Peyer's patch (tissue), 4 donors: ENCODE data around the gene VSTM2L.

Experiments used
- POLR2A ChIP-seq, 2 donors: fragments of 450-650 bp; IDR thresholded peaks; one replicate each; pipeline ENCODE4 v1.5.1; 2017; ENCODE audit warnings: antibody characterized with exemption in 2 of 2, mild to moderate bottlenecking in 2 of 2, moderate library complexity in 2 of 2
- TF ChIP-seq, protein P1 (sequence below), 6 experiments: fragments of 450-650 bp in 4 of 6; fragments of 200-600 bp in 2 of 6; sonication (generic) in 1 of 6; IDR thresholded peaks; one replicate each; pipeline ENCODE4 v1.5.1; 2017 to 2019; ENCODE audit warnings: antibody characterized with exemption in 6 of 6, mild to moderate bottlenecking in 3 of 6, moderate library complexity in 1 of 6

DNA sequence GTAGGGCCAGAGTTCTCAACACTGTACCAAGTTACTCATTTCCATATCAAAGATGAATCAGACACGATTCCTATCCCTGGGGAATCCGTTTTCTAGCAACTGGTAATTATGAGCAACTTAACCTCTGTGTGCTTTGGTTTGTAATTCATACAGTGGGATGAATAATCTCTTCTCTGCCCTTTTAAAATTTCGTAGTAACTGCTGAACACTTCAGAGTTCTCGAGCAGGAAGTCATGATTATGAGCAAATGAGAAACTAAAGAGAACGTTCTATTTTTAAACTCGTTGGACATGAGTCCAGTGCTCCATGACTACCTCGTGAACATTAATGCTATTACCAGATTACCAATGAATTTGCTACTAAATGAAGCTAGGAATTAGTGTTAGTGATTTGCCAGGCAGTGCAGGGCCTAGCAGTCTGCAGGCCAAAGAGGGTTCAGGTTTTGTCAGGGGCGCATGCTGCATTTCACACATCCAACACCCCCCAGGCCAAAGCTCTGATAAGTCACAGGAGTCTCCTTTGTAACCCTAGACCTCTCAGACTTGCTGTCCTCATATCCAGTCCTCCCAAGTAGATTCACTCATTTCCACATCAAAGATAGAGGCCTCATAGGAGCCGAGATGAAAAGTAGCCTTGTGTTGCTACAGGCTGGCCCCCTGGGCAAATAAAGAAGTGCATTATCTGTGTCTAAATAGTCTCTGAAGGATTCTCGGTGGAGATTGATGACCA is 45.8 kb upstream of the VSTM2L start:
- TF ChIP-seq, protein P1, sequence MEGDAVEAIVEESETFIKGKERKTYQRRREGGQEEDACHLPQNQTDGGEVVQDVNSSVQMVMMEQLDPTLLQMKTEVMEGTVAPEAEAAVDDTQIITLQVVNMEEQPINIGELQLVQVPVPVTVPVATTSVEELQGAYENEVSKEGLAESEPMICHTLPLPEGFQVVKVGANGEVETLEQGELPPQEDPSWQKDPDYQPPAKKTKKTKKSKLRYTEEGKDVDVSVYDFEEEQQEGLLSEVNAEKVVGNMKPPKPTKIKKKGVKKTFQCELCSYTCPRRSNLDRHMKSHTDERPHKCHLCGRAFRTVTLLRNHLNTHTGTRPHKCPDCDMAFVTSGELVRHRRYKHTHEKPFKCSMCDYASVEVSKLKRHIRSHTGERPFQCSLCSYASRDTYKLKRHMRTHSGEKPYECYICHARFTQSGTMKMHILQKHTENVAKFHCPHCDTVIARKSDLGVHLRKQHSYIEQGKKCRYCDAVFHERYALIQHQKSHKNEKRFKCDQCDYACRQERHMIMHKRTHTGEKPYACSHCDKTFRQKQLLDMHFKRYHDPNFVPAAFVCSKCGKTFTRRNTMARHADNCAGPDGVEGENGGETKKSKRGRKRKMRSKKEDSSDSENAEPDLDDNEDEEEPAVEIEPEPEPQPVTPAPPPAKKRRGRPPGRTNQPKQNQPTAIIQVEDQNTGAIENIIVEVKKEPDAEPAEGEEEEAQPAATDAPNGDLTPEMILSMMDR (IDR thresholded peaks at IDR 0.05), result no peak
- no peak for TF ChIP-seq POLR2A (IDR thresholded peaks at IDR 0.05)
